IPS-15b (cell line): ENCODE data around the gene ZNF582.
A peak's percentile ranks its signal among the peaks of the same experiment; 100 is the strongest.

Experiments used
- H3K27me3 ChIP-seq: one replicate; pipeline ENCODE4 v1.6.1; 2013; ENCODE audit warnings: low read length; ENCODE audit not compliant: control insufficient read depth, insufficient read depth
- H3K36me3 ChIP-seq: one replicate; pipeline ENCODE4 v1.6.1; 2013; ENCODE audit warnings: low read length; ENCODE audit not compliant: control insufficient read depth, insufficient read depth
- H3K4me1 ChIP-seq: one replicate; pipeline ENCODE4 v1.6.1; 2013; ENCODE audit warnings: mild to moderate bottlenecking, low read length; ENCODE audit not compliant: control insufficient read depth, insufficient read depth
- H3K4me3 ChIP-seq: one replicate; pipeline ENCODE4 v1.5.1; 2013; ENCODE audit warnings: low read depth, low read length
- H3K9ac ChIP-seq: one replicate; pipeline ENCODE4 v1.6.1; 2013; ENCODE audit warnings: low read depth, mild to moderate bottlenecking, low read length
- H3K9me3 ChIP-seq: one replicate; pipeline ENCODE4 v1.6.1; 2013; ENCODE audit warnings: mild to moderate bottlenecking, low read length; ENCODE audit not compliant: control insufficient read depth, insufficient read depth

Gene ZNF582

DNA sequence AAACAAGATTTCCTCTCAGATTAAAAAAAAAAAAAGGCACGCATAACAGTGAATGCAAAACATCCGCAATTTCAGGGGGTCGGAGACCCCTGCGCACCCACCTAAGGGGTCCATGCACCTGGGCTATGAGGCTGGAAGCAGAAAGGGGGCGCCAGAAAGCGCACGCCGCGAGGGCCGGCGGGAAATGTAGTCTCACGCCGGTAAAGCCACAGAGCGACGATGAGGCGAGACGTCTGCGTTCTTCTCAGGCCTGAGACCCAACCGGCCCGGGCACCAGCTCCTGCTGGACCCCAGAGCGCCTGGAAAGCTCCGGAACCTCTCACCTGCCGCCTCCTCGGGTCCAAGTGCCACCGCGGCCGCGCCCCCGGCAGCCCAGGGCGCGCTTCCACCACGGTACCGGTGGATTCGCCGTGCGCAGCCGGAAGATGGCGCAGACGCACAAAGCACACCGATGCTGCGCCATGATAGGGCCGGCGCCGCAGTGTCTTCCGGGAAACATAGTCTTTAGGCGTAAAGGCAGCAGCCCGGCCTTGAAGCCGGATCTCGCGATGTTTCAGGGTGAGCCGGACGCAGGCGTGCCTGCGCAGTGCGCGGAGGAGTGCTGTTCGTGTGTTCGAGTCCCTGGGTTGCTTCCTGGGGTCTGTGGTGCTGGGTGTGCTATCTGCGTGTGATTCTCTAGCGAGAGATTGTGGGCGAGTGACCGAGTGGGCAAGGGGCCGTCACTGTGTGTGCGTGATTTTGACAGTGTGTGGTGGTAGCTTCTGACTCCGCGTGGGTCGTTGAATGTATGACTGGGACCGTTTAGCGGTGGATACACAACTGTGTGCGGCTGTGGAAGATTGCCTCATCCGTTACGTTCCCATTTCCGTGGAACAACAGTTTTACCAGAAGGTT, at the start of gene ZNF582:
Gene ZNF582, minus strand, starts transcription at position 416 of the 894 bp plus-strand sequence. CDS start 1,782 bp downstream, outside the sequence.
- Histone ChIP-seq H3K36me3 (peaks cover 5% of the 10 kb centered on the region), H3K9me3 (no peaks in the 10 kb centered on the region), H3K27me3 (no peaks in the 10 kb centered on the region), H3K4me3 (peak within 1 kb of the TSS; percentile 99), H3K4me1 (no peaks in the 10 kb centered on the region), H3K9ac (peak within 1 kb of the TSS; percentile 98)

DNA sequence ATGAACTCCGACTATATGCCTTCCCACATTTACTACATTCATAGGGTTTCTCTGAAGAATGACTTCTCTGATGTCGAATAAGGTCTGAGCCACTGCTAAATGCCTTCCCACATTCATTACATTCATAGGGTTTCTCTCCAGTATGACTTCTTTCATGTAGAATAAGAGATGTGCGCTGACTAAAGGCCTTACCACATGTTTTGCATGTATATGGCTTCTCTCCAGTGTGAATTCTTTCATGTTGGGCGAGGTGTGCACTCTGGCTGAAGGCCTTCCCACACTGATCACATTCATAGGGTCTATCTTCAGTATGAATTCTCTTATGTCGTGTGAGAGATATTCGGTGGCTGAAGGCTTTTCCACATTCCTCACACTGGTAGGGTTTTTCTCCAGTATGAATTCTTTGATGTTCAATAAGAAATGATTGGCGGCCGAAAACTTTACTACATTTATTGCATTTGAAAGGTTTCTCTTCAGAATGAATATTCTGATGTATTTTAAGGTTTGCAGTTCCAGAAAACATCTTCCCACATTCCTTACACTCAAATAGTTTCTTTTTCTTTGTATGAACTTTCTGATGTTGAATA, 48.0 kb upstream of the ZNF582 start:
- Histone ChIP-seq H3K9ac (no peak overlapping the region), H3K9me3 (peaks cover 22% of the 10 kb centered on the region), H3K27me3 (no peaks in the 10 kb centered on the region), H3K4me1 (no peaks in the 10 kb centered on the region), H3K4me3 (no peak overlapping the region), H3K36me3 (no peaks in the 10 kb centered on the region)

DNA sequence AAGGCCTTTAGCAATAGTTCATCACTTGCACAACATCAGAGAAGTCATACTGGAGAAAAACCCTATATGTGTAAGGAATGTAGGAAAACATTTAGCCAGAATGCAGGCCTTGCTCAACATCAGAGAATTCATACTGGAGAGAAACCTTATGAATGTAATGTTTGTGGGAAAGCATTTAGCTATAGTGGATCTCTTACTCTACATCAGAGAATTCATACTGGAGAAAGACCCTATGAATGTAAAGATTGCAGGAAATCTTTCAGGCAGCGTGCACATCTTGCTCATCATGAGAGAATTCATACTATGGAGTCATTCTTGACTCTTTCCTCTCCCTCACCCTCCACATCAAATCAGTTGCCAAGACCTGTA, 30.6 kb upstream of the ZNF582 start:
- Histone ChIP-seq H3K27me3 (no peaks in the 10 kb centered on the region), H3K9me3 (peaks cover 46% of the 10 kb centered on the region), H3K9ac (no peak overlapping the region), H3K36me3 (peaks cover 3% of the 10 kb centered on the region), H3K4me1 (no peaks in the 10 kb centered on the region), H3K4me3 (no peak overlapping the region)

DNA sequence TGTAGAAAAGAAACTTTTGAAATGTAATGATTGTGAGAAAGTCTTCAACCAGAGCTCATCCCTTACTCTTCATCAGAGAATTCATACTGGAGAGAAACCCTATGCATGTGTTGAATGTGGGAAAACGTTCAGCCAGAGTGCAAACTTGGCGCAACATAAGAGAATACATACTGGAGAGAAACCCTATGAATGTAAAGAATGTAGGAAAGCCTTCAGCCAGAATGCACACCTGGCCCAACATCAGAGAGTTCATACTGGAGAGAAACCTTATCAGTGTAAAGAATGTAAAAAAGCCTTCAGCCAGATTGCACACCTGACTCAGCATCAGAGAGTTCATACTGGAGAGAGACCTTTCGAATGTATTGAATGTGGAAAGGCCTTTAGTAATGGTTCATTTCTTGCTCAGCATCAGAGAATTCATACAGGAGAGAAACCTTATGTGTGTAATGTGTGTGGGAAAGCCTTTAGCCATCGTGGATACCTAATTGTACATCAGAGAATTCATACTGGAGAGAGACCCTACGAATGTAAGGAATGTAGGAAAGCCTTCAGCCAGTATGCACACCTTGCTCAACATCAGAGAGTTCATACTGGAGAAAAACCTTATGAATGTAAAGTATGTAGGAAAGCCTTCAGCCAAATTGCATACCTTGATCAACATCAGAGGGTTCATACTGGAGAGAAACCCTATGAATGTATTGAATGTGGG, 30.1 kb upstream of the ZNF582 start:
- H3K27me3 ChIP-seq: no peaks in the 10 kb centered on the region
- H3K36me3 ChIP-seq: peaks cover 3% of the 10 kb centered on the region
- no peak overlapping the region for H3K9ac ChIP-seq
- peaks cover 51% of the 10 kb centered on the region for H3K9me3 ChIP-seq
- no peaks in the 10 kb centered on the region for H3K4me1 ChIP-seq
- no peak overlapping the region for H3K4me3 ChIP-seq

DNA sequence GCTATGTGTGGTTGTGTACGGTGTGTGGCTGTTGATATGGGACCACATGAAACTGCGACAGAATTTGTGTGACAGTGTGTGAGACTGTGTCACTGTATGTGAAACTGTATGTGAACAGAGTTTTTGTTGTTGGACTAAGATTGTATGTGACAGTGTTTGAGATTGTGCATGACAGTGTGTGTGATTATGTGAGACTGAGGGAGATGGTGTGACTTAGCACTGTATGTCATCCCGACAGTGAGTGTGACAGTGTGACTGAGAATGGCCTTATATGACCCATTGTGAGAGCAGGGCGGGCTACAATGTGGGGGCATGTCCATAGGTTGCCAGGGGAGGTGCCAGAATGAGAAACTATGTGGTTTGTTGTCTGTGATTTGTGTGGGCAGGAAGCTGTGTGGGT, 11.7 kb upstream of the ZNF582 start:
- Histone ChIP-seq H3K4me1 (no peaks in the 10 kb centered on the region), H3K27me3 (no peaks in the 10 kb centered on the region), H3K9me3 (peaks cover 9% of the 10 kb centered on the region), H3K9ac (no peak overlapping the region), H3K4me3 (peak overlapping the region; percentile 87), H3K36me3 (peaks cover 2% of the 10 kb centered on the region)

DNA sequence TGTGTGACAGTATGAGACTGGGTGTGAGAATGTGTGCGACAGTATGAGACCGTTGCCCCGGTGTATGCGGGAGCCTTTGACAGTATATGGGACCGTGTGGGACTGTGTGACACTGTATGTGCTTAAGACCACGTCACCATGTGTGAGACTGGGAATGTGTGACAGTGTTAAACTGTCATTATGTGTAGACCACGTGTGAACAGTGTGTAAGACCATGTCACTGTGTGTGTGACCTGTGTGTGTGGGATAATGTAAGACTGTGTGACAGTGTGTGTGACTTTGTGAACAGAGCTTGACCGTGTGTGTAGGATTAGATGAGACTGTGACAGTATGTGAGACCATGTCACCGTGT, 11.3 kb upstream of the ZNF582 start:
- Histone ChIP-seq H3K27me3 (no peaks in the 10 kb centered on the region), H3K9ac (peak overlapping the region; percentile 48), H3K9me3 (peaks cover 9% of the 10 kb centered on the region), H3K4me1 (no peaks in the 10 kb centered on the region), H3K4me3 (peak overlapping the region; percentile 87), H3K36me3 (peaks cover 2% of the 10 kb centered on the region)

DNA sequence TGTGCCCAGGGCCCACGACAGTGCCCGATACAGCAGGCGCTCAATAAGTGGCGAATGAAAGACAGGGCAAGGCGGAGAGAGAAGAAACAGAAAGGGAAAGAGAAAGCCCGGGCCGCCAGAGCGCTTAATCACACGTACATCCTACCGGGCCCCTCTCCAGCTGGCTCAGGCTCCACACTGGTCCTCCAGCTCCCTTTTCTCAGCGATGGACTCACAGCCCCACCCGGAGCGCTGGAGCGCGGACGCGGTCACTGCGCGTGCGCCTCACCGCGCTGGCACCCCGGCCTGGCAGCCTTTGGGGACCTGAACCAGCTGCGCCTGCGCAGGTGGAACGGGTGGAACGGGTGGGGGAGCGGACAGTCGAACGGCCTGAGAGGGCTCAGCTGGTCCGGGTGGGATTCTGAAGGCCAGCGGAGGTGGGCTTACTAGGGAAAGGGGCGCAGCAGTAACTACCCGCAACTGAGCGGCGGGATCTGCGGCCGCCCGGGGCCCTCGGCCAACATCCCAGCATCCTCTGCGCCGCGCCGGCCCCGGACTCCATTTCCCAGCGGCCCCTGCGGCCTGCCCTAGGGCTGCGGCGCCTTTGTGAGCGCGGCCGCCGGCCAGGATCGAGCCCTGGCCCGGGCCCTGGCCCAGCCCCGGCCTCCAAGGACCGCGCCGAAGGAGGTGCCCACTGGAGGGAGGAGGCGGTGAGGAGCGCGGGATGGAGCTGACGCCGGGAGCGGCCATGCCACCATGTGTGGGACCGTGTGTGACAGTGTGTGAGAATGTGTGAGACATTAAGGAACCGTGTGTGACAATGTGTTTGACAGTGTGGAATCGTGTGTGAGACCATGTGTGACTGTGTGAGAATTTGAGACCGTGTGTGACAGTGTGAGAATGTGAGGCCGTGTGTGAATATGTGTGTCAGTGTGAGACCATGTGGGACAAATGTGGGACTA, 10.7 kb upstream of the ZNF582 start, which contains the start of gene ZNF583:
Gene ZNF583, plus strand, starts transcription at position 569 of the 941 bp plus-strand sequence. CDS start 2,783 bp downstream, outside the sequence.
- Histone ChIP-seq H3K9ac (peak within 1 kb of the TSS; percentile 84), H3K4me3 (peak within 1 kb of the TSS; percentile 87), H3K36me3 (peaks cover 2% of the 10 kb centered on the region), H3K9me3 (peaks cover 9% of the 10 kb centered on the region), H3K27me3 (no peaks in the 10 kb centered on the region), H3K4me1 (no peaks in the 10 kb centered on the region)

DNA sequence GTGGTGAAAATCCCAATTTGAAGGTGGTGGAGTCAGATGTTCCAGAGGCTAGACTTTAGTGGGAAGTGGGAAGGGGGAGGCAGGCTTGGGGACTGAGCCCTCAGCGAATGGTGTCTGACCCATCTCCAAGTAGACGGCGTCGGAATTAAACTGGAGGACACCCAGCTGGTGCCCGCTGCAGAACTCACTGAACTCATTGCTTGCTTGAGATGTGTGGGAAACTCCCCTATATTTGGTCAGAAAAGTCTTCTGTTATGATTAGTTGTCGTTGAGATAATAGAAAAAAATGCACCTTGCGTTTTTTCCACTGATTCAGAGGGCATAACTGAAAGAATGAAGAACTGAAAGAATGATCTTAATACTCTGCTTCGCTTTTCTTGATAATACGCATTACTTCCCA, 9.9 kb upstream of the ZNF582 start:
- peak overlapping the region; percentile 87 for H3K4me3 ChIP-seq
- peaks cover 8% of the 10 kb centered on the region for H3K36me3 ChIP-seq
- H3K9me3 ChIP-seq: peaks cover 3% of the 10 kb centered on the region
- no peaks in the 10 kb centered on the region for H3K27me3 ChIP-seq
- H3K9ac ChIP-seq: peak overlapping the region; percentile 84
- H3K4me1 ChIP-seq: no peaks in the 10 kb centered on the region

DNA sequence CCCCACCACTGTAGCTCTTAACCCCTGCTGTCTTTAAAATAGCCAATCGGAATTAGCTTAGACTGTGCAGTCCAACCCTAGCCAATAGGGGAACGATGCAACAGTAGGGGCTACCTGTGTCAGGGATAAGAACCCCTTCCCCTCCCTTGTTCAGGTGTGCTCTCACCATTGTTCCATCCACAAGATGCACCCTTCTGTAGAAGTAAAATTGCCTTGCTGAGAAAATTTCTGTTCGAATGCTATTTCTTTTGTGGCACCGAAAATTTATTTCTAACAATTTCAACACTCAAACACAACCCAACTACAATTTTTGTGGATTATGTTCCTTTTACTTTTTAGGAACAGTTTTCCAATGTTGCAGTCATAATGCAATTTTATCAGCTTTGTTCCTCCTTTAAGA, 7.2 kb upstream of the ZNF582 start:
- Histone ChIP-seq H3K9ac (no peak overlapping the region), H3K9me3 (peaks cover 3% of the 10 kb centered on the region), H3K36me3 (peaks cover 12% of the 10 kb centered on the region)

DNA sequence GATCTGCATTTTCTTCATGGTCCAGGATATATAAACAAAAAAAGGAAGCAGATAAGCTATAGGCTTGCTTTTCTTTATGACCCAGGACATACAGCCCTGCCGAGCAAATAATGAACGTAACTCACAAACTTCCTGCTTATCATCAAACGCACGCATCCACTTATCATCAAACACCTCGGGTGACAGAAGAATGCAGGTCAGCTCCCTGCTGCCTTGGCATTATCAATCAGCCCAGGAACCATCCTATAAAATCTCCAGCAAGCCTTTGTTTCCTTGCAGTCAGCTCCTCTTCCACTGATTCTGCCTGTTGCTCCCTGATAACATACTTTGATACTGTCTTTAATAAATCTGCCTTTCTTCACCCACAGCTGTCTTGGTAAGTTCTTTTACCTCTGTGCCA, 5.5 kb upstream of the ZNF582 start:
- no peaks in the 10 kb centered on the region for H3K4me1 ChIP-seq
- H3K36me3 ChIP-seq: peaks cover 10% of the 10 kb centered on the region
- H3K9me3 ChIP-seq: peaks cover 3% of the 10 kb centered on the region
- no peaks in the 10 kb centered on the region for H3K27me3 ChIP-seq
- H3K9ac ChIP-seq: no peak overlapping the region
- no peak overlapping the region for H3K4me3 ChIP-seq

More for the DNA sequence above, 7.2 kb upstream of the ZNF582 start:
- no peaks in the 10 kb centered on the region for H3K4me1 ChIP-seq
- H3K27me3 ChIP-seq: no peaks in the 10 kb centered on the region
- no peak overlapping the region for H3K4me3 ChIP-seq
